Panc1 (cell line): Measurements from ENCODE around the gene HACD2.

ENCODE experiments used
- POLR2AphosphoS5 ChIP-seq: IDR thresholded peaks from 2 replicates; pipeline ENCODE4 v1.6.1; 2012; ENCODE audit warnings: mild to moderate bottlenecking, low read depth, low read length, moderate library complexity
- REST ChIP-seq, 2 experiments: IDR thresholded peaks; 2 replicates each; pipeline ENCODE4 v1.6.1; 2011 to 2012; ENCODE audit warnings: low read depth in 2 of 2, control low read depth in 1 of 2, low read length in 1 of 2, mild to moderate bottlenecking in 1 of 2, moderate library complexity in 1 of 2; ENCODE audit not compliant: insufficient read depth in 1 of 2
- TCF7L2 ChIP-seq: IDR thresholded peaks from 2 replicates; pipeline ENCODE4 v1.6.1; 2011; ENCODE audit warnings: mild to moderate bottlenecking, low read depth, low read length, inconsistent platforms
- TF ChIP-seq, protein P1 (sequence below): fragments of 450-650 bp; IDR thresholded peaks from 2 replicates; pipeline ENCODE4 v1.5.1; 2017; ENCODE audit warnings: mild to moderate bottlenecking

DNA sequence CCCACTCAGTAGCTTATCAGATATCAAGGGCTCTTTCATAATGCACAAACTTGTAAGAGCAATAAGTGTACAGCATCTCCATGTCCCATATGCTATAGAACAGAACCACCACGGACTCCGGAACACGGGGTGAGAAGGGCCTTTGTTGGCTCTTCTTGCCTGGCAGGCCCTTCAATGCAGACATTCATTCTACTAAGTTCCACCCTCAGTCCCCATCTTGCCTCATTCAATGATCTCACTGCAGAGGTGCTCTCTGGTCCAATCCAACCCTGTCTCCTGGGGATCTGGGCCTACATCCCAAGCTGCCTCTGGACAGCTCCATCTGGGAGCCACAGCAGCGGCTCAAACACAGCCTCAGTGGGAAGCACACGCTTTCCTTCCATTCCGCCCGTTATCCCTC, 16.8 kb downstream of the HACD2 start:
- TF ChIP-seq, protein P1, sequence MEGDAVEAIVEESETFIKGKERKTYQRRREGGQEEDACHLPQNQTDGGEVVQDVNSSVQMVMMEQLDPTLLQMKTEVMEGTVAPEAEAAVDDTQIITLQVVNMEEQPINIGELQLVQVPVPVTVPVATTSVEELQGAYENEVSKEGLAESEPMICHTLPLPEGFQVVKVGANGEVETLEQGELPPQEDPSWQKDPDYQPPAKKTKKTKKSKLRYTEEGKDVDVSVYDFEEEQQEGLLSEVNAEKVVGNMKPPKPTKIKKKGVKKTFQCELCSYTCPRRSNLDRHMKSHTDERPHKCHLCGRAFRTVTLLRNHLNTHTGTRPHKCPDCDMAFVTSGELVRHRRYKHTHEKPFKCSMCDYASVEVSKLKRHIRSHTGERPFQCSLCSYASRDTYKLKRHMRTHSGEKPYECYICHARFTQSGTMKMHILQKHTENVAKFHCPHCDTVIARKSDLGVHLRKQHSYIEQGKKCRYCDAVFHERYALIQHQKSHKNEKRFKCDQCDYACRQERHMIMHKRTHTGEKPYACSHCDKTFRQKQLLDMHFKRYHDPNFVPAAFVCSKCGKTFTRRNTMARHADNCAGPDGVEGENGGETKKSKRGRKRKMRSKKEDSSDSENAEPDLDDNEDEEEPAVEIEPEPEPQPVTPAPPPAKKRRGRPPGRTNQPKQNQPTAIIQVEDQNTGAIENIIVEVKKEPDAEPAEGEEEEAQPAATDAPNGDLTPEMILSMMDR = no peak
- TF ChIP-seq REST (IDR thresholded peaks at IDR 0.05; ENCODE audit: insufficient read depth in 1 of 2, low read depth in 2 of 2, low read length in 1 of 2) = no peak
- TF ChIP-seq TCF7L2 = no peak
- no peak for TF ChIP-seq POLR2AphosphoS5
